ENCODE results near the gene SIX6.

The SIX6 gene

DNA sequence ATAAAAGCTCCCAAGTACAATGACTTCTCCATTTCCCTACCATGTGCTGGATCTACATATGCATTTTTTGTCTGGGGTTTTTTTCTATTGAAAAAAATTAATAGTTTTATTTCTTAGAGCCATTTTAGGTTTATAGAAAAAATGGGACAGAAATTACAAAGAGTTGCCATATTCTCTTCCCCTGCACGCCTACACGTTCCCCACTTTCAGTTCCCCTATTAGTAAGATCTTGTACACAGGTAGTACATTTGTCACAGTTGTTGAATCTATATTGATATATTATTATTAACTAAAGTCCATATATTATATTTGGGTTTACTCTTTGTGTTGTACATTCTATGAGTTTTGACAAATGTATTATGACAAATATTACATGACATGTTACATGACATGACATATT, 35.7 kb downstream of the SIX6 start:
- H3K4me1 Mint-ChIP-seq = peaks cover 2% of the 10 kb centered on the region
- H3K36me3 Mint-ChIP-seq = peaks cover 4% of the 10 kb centered on the region
- H3K27me3 Mint-ChIP-seq = peaks cover 12% of the 10 kb centered on the region
- H3K27ac Mint-ChIP-seq = no peak overlapping the region
- H3K4me3 Mint-ChIP-seq = no peak overlapping the region
- ATAC-seq (ENCODE audit: low read depth) = peak; percentile 50
- no peak for DNase-seq (ENCODE audit: low spot score in 2 of 2)
- H3K9me3 Mint-ChIP-seq = peaks cover 22% of the 10 kb centered on the region

DNA sequence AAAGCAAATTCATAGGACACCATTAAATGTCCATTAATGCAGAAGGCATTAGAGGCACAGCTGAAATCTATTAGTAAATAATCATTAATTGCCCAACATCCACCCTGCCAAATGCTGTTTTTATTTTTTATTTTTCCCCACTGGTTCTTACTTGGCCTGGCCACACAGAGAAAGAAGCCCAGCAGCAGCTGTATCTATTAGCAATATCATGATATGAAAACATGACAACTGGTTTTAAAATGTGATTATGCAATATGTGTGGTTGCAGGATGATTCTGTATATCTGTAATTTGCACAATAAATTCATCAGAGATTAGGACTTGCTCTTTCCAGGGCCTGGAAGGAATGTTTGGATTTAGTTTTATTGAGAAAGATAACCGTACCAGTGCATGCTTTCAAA, 44.9 kb downstream of the SIX6 start:
- peaks cover 12% of the 10 kb centered on the region for H3K27me3 Mint-ChIP-seq

DNA sequence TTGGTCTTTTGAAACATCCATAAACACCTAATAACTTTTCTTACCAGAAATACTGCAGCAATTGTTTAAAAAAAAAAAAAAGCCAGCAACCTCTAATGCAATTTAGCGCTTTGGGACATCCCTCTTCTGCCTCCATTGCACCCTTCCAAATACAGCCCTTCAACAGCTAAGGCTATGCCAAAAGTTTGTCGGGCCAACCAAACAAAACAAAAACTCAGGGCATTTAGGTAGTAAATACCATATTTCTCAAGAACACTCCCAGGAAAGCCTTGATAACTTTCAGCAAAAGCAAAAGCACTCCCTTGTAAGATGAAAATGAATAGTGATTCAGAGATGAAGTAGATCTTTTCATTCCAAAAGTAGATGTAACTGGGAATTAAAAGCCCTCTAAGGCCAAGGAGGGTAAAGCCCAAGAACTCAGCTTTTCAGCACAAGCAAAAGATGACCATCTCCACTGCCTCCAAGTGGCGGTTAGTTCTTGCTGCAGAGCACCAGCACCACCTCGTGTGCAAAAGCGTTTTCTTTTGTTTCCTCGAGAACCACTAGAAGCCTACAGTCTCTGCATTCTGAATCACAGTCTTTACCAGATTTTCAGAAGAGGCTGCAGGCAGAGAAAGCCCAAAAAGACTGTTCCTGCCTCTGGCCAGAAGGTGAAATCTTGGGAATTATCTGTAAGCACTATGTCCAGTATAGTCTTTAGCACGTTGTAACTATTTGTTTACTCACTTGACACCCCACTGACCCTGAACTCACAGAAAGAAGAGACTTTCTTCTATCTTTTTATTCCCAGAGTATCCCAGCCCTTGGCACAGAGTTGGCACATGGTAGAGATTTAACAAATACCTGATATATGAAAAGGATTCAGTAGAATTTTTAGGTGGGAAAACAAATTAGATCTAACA, 53.1 kb downstream of the SIX6 start:
- H3K27ac Mint-ChIP-seq = no peak overlapping the region
- H3K27me3 Mint-ChIP-seq = peaks cover 2% of the 10 kb centered on the region
- no peaks in the 10 kb centered on the region for H3K9me3 Mint-ChIP-seq
- H3K4me3 Mint-ChIP-seq = no peak overlapping the region
- peaks cover 3% of the 10 kb centered on the region for H3K4me1 Mint-ChIP-seq
- H3K36me3 Mint-ChIP-seq = no peaks in the 10 kb centered on the region
- DNase-seq (ENCODE audit: low spot score in 2 of 2) (peak in 1 of 2 donors; percentile 1), ATAC-seq (ENCODE audit: low read depth) (peak; percentile 39)

More for the DNA sequence above, 44.9 kb downstream of the SIX6 start:
- no peak overlapping the region for H3K27ac Mint-ChIP-seq
- DNase-seq (ENCODE audit: low spot score in 2 of 2) (no peak), ATAC-seq (ENCODE audit: low read depth) (no peak)
- no peak overlapping the region for H3K4me3 Mint-ChIP-seq
- no peaks in the 10 kb centered on the region for H3K4me1 Mint-ChIP-seq
- H3K36me3 Mint-ChIP-seq = no peaks in the 10 kb centered on the region
- peaks cover 3% of the 10 kb centered on the region for H3K9me3 Mint-ChIP-seq
